PC-3 (cell line): ENCODE data around the gene G6PC1. TPM values are rescaled to one million over a fixed set of nuclear protein-coding genes. Genes with fewer than 3 reads are reported as not detected.

Experiments
- ATAC-seq: fragments of 200-7000 bp; cut with Tn5 transposase; 2 replicates; pipeline ENCODE4 v1.9.1; 2020; ENCODE audit warnings: mild to moderate bottlenecking, moderate library complexity
- BruUV-seq: library from RNA; stranded (reverse); fragments of 400-500 nt; replicated peaks from 2 replicates; lab custom pipeline; 2021; lab: Mats Ljungman, UMichigan
- CTCF ChIA-PET: fragments of 300-600 bp; sonication (Branson Sonifier 250); formaldehyde crosslinking; loops from one replicate; lab custom pipeline; 2022; ENCODE audit warnings: antibody characterized with exemption; lab: Charles Lee
- POLR2A ChIA-PET: fragments of 300-600 bp; sonication (Branson Sonifier 250); formaldehyde crosslinking; loops from one replicate; lab custom pipeline; 2022; ENCODE audit warnings: antibody characterized with exemption; ENCODE audit not compliant: unreplicated experiment; lab: Charles Lee
- DNase-seq: peaks from one replicate; pipeline ENCODE4 v3.0.0-alpha.2; 2015
- H2AFZ ChIP-seq: fragments of 300-600 bp; sonication (generic); 2 replicates; pipeline ENCODE4 v1.6.0; 2016; ENCODE audit warnings: antibody characterized with exemption, low read length
- H3F3A ChIP-seq: fragments of 300-600 bp; sonication (generic); one replicate; pipeline ENCODE4 v1.6.0; 2017; ENCODE audit warnings: antibody characterized with exemption, low read length, control low read depth, mild to moderate bottlenecking; ENCODE audit not compliant: unreplicated experiment
- H3K27ac ChIP-seq: fragments of 300-600 bp; sonication (generic); 2 replicates; pipeline ENCODE4 v1.5.1; 2016; ENCODE audit warnings: mild to moderate bottlenecking, low read length
- H3K27me3 ChIP-seq: fragments of 300-600 bp; sonication (generic); 2 replicates; pipeline ENCODE4 v1.6.1; 2016; ENCODE audit warnings: low read length, mixed read lengths
- H3K36me3 ChIP-seq: fragments of 300-600 bp; sonication (generic); 2 replicates; pipeline ENCODE4 v1.6.1; 2016; ENCODE audit warnings: low read depth, mixed run types, low read length, mixed read lengths
- H3K4me1 ChIP-seq: fragments of 300-600 bp; sonication (generic); 2 replicates; pipeline ENCODE4 v1.5.1; 2016; ENCODE audit warnings: low read length; ENCODE audit not compliant: insufficient read depth
- H3K4me2 ChIP-seq: fragments of 300-600 bp; sonication (generic); 2 replicates; pipeline ENCODE4 v1.6.0; 2016; ENCODE audit warnings: low read length
- H3K4me3 ChIP-seq: fragments of 300-600 bp; sonication (generic); 2 replicates; pipeline ENCODE4 v1.5.1; 2016; ENCODE audit warnings: mild to moderate bottlenecking, low read length, mixed read lengths
- H3K79me2 ChIP-seq: fragments of 300-600 bp; sonication (generic); 2 replicates; pipeline ENCODE4 v1.6.1; 2017; ENCODE audit warnings: low read length, mixed read lengths
- H3K9ac ChIP-seq: fragments of 300-600 bp; sonication (generic); 2 replicates; pipeline ENCODE4 v1.6.0; 2016; ENCODE audit warnings: mild to moderate bottlenecking, low read length
- H3K9me2 ChIP-seq: fragments of 300-600 bp; sonication (generic); replicated peaks from 2 replicates; pipeline ENCODE4 v1.6.1; 2016; ENCODE audit warnings: mixed run types, low read length, mixed read lengths
- H3K9me3 ChIP-seq: fragments of 300-600 bp; sonication (generic); 2 replicates; pipeline ENCODE4 v1.6.1; 2016; ENCODE audit warnings: low read length, mixed read lengths
- H4K20me1 ChIP-seq: fragments of 300-600 bp; sonication (generic); 2 replicates; pipeline ENCODE4 v1.6.1; 2016; ENCODE audit warnings: low read length, mixed read lengths
- CTCF ChIP-seq: fragments of 300-600 bp; sonication (generic); conservative IDR thresholded peaks from 2 replicates; pipeline ENCODE4 v1.5.1; 2017; ENCODE audit warnings: antibody characterized with exemption, low read depth, mild to moderate bottlenecking, low read length
- EZH2 ChIP-seq: fragments of 300-600 bp; sonication (generic); IDR thresholded peaks from one replicate; pipeline ENCODE4 v1.6.1; 2017; ENCODE audit warnings: antibody characterized with exemption, mild to moderate bottlenecking, low read length; ENCODE audit not compliant: unreplicated experiment
- EZH2phosphoT487 ChIP-seq: fragments of 300-600 bp; sonication (generic); IDR thresholded peaks from 2 replicates; pipeline ENCODE4 v1.6.1; 2018; ENCODE audit warnings: mild to moderate bottlenecking, antibody characterized with exemption, low read length, borderline replicate concordance
- intact Hi-C: fragments of 100-400 bp; cut with micrococcal nuclease; formaldehyde crosslinking; loops from 2 replicates; pipeline ENCODE4 v1.9.0; 2023
- total RNA-seq: library from RNA; depleted of rRNA; stranded (reverse); fragments of >200 nt; gene quantifications from 2 replicates; pipeline ENCODE4 v1.2.3, GENCODE V29; 2014

The G6PC1 gene
- total RNA-seq, 1 experiment from 2014 or later, result not detected

- Histone ChIP-seq H3K9ac (no peak overlapping the region), H3K4me2 (no peak overlapping the region), H3K9me3 (no peaks in the 10 kb centered on the region), H2AFZ (no peak overlapping the region), H3K4me3 (no peak overlapping the region), H3K9me2 (no peaks in the 10 kb centered on the region), H3K4me1 (no peaks in the 10 kb centered on the region), H3K79me2 (no peaks in the 10 kb centered on the region), H3K36me3 (no peaks in the 10 kb centered on the region), H3K27ac (no peak overlapping the region), H3K27me3 (no peaks in the 10 kb centered on the region), H4K20me1 (no peaks in the 10 kb centered on the region), H3F3A (no peaks in the 10 kb centered on the region)
- ChIA-PET CTCF (no interaction called here), POLR2A (no interaction called here)
- ATAC-seq (no peak), DNase-seq (no peak)
- no TSS peak for BruUV-seq
- intact Hi-C loops, result no loop called here
- no peak for TF ChIP-seq EZH2
- no peak for TF ChIP-seq EZH2phosphoT487
- no peak for TF ChIP-seq CTCF
These were observed 43.2 kb upstream of the G6PC1 start for GRCh38 chr17:42857389-42857788.

- Histone ChIP-seq H3K4me3 (no peak overlapping the region), H3K4me2 (no peak overlapping the region), H4K20me1 (no peaks in the 10 kb centered on the region), H3K36me3 (no peaks in the 10 kb centered on the region), H3K9ac (no peak overlapping the region), H3F3A (no peaks in the 10 kb centered on the region), H3K9me2 (no peaks in the 10 kb centered on the region), H2AFZ (no peak overlapping the region), H3K9me3 (no peaks in the 10 kb centered on the region), H3K79me2 (no peaks in the 10 kb centered on the region), H3K27ac (no peak overlapping the region), H3K27me3 (no peaks in the 10 kb centered on the region), H3K4me1 (no peaks in the 10 kb centered on the region)
- ATAC-seq, result no peak
- intact Hi-C loops, result no loop called here
- CTCF ChIA-PET, result no interaction called here
- TF ChIP-seq EZH2, result no peak
- TF ChIP-seq CTCF, result no peak
- no peak for TF ChIP-seq EZH2phosphoT487
- no peak for DNase-seq
- BruUV-seq, result no TSS peak
- POLR2A ChIA-PET, result no interaction called here
These were observed 34.9 kb upstream of the G6PC1 start for GRCh38 chr17:42865638-42866094.

- TF ChIP-seq CTCF (no peak), EZH2 (no peak), EZH2phosphoT487 (no peak)
- no peaks in the 10 kb centered on the region for H3K79me2 ChIP-seq
- no peak overlapping the region for H3K4me2 ChIP-seq
- H2AFZ ChIP-seq, result no peak overlapping the region
- ChIA-PET CTCF (no interaction called here), POLR2A (no interaction called here)
- no peak for ATAC-seq
- no peaks in the 10 kb centered on the region for H3K27me3 ChIP-seq
- H3K4me3 ChIP-seq, result no peak overlapping the region
- DNase-seq, result no peak
- BruUV-seq, result no TSS peak
- H3K27ac ChIP-seq, result no peak overlapping the region
- H3K9me2 ChIP-seq, result no peaks in the 10 kb centered on the region
- no peaks in the 10 kb centered on the region for H3K4me1 ChIP-seq
- no peaks in the 10 kb centered on the region for H3K36me3 ChIP-seq
- intact Hi-C loops, result no loop called here
- no peak overlapping the region for H3K9ac ChIP-seq
- no peaks in the 10 kb centered on the region for H3K9me3 ChIP-seq
- H3F3A ChIP-seq, result no peaks in the 10 kb centered on the region
- no peaks in the 10 kb centered on the region for H4K20me1 ChIP-seq
These were observed 34.4 kb upstream of the G6PC1 start for GRCh38 chr17:42866216-42866615.
